Panc1 (cell line): ENCODE results near the gene PARG.
"Not testable (repeated sequence)": the region's sequence is repeated elsewhere in the genome, so short reads cannot be mapped to it uniquely, and the experiment has no call there.

Experiments used
- POLR2AphosphoS5 ChIP-seq: IDR thresholded peaks from 2 replicates; pipeline ENCODE4 v1.6.1; 2012; ENCODE audit warnings: mild to moderate bottlenecking, low read depth, low read length, moderate library complexity
- REST ChIP-seq, 2 experiments: IDR thresholded peaks; 2 replicates each; pipeline ENCODE4 v1.6.1; 2011 to 2012; ENCODE audit warnings: low read depth in 2 of 2, control low read depth in 1 of 2, low read length in 1 of 2, mild to moderate bottlenecking in 1 of 2, moderate library complexity in 1 of 2; ENCODE audit not compliant: insufficient read depth in 1 of 2
- SIN3A ChIP-seq: IDR thresholded peaks from 2 replicates; pipeline ENCODE4 v1.6.1; 2012; ENCODE audit warnings: low read depth, mild to moderate bottlenecking, low read length, moderate library complexity, borderline replicate concordance; ENCODE audit not compliant: insufficient read depth
- TCF7L2 ChIP-seq: IDR thresholded peaks from 2 replicates; pipeline ENCODE4 v1.6.1; 2011; ENCODE audit warnings: mild to moderate bottlenecking, low read depth, low read length, inconsistent platforms
- TF ChIP-seq, protein P1 (sequence below): fragments of 450-650 bp; IDR thresholded peaks from 2 replicates; pipeline ENCODE4 v1.5.1; 2017; ENCODE audit warnings: mild to moderate bottlenecking

DNA sequence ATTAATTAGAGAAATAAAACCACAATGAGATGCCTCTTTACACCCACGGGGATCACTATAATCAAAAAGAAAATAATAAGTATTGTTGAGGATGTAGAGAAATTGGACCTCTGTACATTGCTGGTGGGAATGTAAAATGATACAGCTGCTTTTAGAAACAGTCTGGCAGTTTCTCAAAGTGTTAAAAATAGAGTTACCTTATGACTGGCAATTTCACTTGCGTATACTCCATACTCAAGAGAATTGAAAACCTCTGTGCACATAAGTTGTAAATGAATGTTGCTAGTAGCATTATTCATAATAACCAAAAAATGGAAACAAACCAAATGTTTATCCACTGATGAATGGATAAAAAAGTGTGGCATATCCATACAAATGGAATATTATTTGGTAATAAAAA lies 6.3 kb upstream of the PARG start:
- TF ChIP-seq, protein P1, sequence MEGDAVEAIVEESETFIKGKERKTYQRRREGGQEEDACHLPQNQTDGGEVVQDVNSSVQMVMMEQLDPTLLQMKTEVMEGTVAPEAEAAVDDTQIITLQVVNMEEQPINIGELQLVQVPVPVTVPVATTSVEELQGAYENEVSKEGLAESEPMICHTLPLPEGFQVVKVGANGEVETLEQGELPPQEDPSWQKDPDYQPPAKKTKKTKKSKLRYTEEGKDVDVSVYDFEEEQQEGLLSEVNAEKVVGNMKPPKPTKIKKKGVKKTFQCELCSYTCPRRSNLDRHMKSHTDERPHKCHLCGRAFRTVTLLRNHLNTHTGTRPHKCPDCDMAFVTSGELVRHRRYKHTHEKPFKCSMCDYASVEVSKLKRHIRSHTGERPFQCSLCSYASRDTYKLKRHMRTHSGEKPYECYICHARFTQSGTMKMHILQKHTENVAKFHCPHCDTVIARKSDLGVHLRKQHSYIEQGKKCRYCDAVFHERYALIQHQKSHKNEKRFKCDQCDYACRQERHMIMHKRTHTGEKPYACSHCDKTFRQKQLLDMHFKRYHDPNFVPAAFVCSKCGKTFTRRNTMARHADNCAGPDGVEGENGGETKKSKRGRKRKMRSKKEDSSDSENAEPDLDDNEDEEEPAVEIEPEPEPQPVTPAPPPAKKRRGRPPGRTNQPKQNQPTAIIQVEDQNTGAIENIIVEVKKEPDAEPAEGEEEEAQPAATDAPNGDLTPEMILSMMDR, result not testable (repeated sequence)
- TF ChIP-seq POLR2AphosphoS5; REST (IDR thresholded peaks at IDR 0.05; ENCODE audit: insufficient read depth in 1 of 2, low read depth in 2 of 2, low read length in 1 of 2); TCF7L2; SIN3A: not testable (repeated sequence)
